CD4-positive, alpha-beta T cell treated with Interleukin-6 for 4 hours (primary cell): ENCODE data around the gene NUP205.
"Not testable (repeated sequence)": the region's sequence is repeated elsewhere in the genome, so short reads cannot be mapped to it uniquely, and the experiment has no call there.

Source experiments
- DNase-seq: peaks from one replicate; pipeline ENCODE4 v3.0.0-alpha.2; 2020; ENCODE audit warnings: mixed read lengths

Gene NUP205

GRCh38 chr7:135620980-135621850 lies 63.5 kb downstream of the NUP205 start:
- DNase-seq: peak; percentile 23

DNA sequence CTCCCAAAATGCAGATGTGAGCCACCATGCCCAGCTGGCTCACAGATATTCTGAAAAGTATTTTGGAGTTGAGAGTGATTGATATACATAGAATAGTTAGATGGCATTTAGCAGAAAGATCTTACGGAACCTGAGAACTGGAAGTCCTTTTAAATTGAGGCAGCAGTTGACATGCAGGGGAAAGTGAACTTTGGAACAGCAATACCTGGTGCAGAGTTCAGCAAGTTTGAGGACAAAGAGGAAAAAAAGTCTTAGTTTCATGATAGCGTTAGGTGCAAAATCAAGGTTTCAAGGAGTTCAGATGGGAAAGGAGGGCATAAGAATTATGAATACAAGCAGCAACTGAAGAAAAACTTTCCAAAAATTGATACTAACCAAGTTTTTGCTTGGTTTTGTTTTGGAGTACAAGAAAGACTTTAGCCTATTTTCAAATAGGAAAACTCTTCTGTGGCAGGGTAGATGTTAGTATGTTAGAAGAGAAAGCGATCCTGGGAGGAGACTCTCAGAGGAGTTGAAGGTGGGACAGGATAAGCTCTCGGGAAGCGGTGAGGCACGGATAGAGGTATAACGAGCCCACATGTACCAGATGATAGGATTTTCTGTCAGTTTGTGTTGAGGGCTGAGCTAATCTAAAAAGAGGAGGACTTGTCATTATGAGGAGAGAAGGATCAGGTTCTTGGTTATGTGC lies 76.6 kb downstream of the NUP205 start:
- no peak for DNase-seq

GRCh38 chr7:135639690-135640089 lies 82.0 kb downstream of the NUP205 start:
- DNase-seq: not testable (repeated sequence)

DNA sequence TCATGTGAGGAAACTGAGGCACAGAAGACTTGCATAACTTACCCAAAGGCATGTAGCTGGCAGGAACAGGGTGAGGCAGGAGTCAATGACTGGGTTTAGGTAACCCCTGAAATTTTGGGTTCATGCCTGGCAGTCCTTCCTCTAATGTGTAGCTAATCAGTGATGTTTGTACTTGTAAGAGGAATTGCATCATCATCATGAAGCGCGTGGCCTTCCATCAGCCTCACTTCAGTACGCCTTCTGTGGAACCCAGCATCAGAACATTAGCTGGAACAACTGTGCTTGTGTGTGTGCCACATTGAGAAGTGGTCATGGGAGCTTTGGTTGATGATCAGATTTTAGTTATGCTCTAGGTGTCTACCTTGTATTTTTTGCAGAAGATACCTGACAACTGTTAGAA lies 86.4 kb downstream of the NUP205 start:
- no peak for DNase-seq

DNA sequence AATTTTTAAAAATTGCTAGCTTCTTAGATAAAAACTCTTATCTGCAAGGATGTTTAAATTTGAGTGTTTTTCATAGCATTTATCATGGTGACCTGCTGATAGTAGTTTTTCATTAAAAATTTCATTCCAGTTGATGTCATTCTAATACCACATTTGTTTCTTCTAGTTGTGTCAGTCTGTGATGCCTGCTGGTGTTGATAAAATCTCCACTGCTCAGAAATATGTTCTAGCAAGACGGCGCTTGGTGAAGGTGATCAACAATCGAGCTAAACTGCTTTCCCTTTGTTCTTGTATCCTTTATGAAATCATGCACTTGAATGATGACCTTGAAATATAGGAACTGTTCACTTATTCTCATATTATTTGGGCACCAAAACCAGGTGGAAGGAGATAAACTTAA lies 87.0 kb downstream of the NUP205 start:
- DNase-seq: no peak

- DNase-seq: peak; percentile 16
These were observed 87.7 kb downstream of the NUP205 start for GRCh38 chr7:135645296-135645904.

DNA sequence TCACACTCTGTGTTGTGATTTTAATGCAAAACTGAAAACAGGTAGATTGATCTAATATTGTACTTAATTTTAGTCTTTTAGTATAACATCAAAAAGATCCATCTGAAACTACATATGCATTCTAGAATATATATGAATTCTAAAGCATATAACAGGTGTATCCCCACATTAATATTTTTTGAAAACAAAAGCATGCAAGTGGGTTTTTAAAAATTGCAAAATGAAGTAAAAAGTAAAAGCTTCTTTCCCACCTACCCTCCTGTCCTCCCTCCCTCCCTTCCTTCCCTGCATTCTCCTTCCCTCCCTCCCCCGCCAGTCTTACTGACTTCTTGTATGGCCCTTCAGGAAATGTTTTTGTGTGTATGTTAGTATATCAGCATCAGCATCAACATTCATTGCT lies 90.0 kb downstream of the NUP205 start:
- no peak for DNase-seq

DNA sequence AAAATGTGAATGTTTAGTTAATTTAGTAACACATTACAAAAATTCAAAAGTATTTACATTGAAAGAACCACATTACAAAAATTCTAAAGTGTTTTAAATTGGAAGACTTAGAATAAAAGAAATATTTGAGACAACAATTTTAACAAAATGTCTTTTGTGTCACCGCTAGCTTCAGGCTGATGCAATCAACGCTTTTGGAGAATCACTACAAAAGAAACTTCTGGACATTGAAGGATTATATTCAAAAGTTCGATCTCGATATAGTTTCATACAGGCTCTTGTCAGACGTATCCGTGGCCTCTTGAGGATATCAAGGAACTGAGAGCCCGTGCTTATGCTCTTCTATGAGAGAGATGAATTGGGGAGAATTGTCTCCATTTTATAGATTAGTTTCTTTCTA lies 90.5 kb downstream of the NUP205 start:
- no peak for DNase-seq

DNA sequence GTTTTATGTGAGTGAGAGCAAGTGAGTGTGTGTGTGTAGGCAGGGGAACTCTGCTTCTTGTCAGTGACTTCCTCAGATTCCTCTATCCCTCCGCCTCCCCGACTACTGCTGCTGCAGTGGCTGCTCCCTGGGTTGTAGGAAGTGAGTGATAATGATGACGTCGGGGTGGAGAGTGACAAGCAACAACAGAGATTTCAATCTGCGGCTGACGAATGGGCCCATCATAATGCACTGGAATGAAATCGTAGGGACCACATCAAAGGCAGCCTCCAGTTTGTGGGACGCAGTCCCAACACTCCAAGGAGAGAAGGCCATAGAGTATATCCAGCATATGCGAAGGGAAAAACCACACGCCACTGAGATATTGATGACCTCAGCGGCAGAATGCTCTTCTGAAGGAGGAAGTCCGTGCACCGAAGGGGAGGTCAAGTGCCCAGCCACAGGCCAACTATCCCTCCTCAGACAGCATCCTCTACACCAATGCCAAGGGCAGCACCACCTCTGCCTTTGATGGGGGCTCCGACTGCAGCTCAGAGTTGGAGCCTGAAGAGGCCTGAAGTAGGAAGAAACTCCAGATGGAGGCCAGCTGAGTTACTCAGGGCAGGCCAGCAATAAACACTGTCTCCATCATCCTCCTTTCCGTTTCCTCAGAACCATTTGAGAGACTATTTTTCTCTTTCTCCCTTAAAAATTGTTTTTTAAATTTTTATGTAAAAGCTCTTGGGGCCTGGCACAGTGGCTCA lies 93.3 kb downstream of the NUP205 start:
- no peak for DNase-seq

GRCh38 chr7:135653340-135654080 lies 95.8 kb downstream of the NUP205 start:
- DNase-seq: no peak

DNA sequence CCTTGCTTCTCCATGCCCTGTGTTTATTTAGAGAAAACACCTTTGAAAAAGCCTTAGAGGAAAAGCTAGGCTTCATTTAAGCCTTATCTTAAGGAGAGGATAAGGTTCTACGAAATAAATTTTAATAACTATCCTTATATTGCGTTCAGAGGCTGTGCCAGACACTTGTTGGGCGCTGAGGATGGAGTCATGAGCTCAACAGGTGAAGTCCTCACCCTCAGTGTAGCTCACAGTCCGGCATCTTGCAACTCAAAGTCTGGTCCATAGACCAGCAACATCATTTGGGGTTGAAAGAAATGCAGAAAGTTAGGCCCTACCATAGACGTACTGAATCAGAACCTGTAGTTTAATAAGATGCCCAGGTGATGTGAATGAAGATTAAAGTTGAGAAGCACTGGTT lies 100.8 kb downstream of the NUP205 start:
- DNase-seq: no peak

GRCh38 chr7:135659159-135659846 lies 101.6 kb downstream of the NUP205 start:
- no peak for DNase-seq

- no peak for DNase-seq
These were observed 103.8 kb downstream of the NUP205 start for GRCh38 chr7:135661311-135662122.

DNA sequence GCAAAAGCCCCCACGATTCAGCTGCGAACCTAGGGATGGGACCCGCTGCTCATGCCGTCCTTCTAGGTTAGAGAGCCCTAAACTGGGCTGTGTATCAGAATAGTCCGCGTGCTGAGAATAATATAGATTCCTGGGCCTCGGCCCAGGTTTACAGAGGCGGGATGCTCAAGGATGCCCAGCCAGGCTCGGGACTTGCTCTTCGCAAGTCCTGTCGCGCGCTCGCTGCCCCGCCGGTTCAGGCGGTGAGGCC lies 104.3 kb downstream of the NUP205 start:
- no peak for DNase-seq

GRCh38 chr7:135662373-135663114 lies 104.8 kb downstream of the NUP205 start, which contains the start of gene STMP1:
TSS of gene STMP1 (plus strand) at chr7:135662514.
- peak; percentile 97 for DNase-seq

DNA sequence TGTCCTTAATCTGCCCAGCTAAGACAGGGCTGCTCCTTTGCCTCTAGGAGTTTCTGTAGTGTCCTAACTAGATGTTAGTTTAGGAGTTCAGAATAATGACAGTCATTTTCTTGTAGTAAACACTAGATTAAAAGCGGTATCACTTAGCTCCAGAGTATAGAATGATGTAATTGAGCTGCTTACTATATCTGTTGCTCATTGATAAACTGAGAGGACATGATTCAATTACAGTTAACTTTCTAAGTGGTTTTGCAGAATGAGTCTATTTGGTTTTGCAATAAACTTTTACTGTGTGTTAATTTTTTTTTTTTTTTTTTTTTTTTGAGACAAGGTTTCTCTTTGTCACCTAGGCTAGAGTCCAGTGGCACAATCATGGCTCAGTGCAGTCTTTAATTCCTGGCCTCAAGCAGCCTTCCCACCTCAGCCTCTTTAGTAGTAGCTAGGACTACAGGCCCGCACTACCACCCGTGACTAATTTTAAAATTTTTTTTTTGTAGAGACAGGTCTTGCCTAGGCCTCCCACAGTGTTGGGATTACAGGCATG lies 106.4 kb downstream of the NUP205 start:
- no peak for DNase-seq

DNA sequence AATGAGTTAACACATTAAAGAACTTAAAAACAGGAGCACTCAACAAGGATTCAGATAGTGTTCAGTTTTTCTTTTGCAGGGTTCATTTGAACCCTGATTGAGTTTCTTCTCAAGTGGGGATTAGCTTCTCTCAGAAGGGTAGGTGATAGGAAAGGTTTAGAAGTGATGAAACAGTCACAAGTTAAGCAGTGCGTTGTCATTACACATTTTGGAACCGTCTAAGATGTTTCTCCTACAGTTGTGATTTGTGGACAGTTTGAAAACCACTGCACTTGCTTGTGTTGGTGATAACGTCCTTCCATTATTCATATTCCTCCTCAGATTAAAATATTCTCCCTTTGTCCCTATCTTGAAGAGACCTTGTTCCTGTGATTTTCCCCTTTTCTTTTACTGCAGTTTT lies 107.3 kb downstream of the NUP205 start:
- DNase-seq: no peak

DNA sequence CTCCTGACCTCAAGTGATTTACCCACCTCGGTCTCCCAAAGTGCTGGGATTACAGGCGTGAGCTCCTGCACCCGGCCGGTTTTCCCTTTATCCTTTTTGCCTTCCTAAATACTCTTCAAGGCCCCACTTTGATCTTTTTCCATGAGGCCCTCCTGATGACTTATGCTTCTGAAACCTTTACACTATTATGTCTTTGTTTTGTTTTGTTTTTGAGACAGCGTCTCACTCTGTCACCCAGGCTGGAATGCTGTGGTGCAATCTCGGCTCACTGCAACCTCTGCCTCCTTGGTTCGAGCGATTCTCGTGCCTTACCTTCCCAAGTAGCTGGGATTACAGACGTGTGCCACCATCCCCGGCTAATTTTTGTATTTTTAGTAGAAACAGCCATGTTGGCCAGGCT lies 108.4 kb downstream of the NUP205 start:
- no peak for DNase-seq

- no peak for DNase-seq
These were observed 109.1 kb downstream of the NUP205 start for GRCh38 chr7:135666846-135667245.

DNA sequence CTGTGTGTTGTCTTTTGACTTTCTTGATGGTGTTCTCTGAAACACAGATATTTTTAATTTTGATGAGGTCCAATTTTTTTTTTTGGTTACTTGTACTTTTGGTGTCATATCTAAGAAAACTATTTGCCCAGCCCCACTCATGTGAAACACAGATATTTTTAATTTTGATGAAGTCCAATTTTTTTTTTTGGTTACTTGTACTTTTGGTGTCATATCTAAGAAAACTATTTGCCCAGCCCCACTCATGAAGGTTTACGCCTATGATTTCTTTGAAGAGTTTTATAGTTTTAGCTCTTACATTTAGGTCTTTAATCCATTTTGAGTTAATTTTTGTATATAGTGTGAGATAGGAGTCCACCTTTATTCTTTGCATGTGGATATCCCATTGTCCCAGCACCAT lies 109.9 kb downstream of the NUP205 start:
- not testable (repeated sequence) for DNase-seq
